ENCODE results near the gene CCDC85C.

DNA sequence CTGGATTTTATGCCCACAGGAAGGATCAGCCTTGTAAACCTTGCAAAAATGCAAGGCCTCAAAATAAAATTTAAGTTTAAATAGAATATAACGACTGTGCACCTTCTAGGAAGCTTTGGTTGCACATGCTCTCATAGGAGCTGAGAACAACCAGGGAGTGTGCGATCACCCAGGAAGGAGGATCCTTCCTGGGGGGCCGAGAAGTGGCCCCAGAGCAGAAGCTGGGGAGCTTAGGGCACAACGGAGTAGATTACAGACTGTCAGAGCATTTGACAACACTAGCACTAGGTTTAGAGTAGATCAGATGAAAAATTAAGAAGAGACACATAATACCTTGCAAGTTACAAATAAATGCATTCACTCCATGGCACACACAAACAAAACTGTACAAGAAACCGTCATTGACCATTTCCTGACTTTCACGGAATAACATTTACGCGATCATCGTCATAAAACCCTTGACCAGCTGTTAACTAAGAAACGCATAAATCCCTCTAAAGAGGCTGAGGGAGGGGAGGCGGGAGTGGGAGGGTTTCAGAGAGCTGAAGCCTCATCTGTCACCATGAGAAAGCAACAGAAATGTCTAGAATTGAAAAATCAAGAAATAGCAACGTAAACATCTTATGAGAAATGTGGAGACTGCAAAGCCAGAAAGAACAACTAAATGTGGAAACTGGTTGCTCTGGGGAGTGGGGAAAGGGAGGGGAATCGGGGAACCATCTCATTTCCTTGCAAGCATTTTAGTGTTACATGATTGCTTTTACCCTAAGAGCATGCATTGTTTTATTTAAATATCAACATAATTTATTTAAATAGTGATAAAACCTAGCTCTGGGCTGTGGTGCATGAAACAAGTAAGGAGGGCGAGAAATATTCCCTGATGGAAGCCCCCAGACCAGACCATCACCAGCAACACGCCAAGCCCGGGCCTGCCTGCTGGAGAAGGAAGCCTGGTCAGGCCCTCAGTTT is 13.1 kb upstream of the CCDC85C start:
- TF ChIP-seq, protein P1, sequence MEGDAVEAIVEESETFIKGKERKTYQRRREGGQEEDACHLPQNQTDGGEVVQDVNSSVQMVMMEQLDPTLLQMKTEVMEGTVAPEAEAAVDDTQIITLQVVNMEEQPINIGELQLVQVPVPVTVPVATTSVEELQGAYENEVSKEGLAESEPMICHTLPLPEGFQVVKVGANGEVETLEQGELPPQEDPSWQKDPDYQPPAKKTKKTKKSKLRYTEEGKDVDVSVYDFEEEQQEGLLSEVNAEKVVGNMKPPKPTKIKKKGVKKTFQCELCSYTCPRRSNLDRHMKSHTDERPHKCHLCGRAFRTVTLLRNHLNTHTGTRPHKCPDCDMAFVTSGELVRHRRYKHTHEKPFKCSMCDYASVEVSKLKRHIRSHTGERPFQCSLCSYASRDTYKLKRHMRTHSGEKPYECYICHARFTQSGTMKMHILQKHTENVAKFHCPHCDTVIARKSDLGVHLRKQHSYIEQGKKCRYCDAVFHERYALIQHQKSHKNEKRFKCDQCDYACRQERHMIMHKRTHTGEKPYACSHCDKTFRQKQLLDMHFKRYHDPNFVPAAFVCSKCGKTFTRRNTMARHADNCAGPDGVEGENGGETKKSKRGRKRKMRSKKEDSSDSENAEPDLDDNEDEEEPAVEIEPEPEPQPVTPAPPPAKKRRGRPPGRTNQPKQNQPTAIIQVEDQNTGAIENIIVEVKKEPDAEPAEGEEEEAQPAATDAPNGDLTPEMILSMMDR (IDR thresholded peaks at IDR 0.05) = no peak
- no peak for TF ChIP-seq REST (IDR thresholded peaks at IDR 0.05; ENCODE audit: low read depth, low read length)
